Endothelial cell of umbilical vein (primary cell): Measurements from ENCODE around the gene APBB2. TPM values are rescaled to one million over a fixed set of nuclear protein-coding genes. Genes with fewer than 3 reads are reported as not detected.

Experiments used
- BruUV-seq: library from RNA; stranded (reverse); fragments of 400-500 nt; replicated peaks from 2 replicates; lab custom pipeline; 2021; lab: Mats Ljungman, UMichigan
- CTCF ChIA-PET: fragments of 300-600, 350-600 bp; sonication (Branson Sonifier 250); formaldehyde crosslinking; loops from one replicate; lab custom pipeline; 2021; ENCODE audit warnings: antibody characterized with exemption, inconsistent platforms; lab: Charles Lee
- POLR2A ChIA-PET: fragments of 300-600, 350-600 bp; sonication (Branson Sonifier 250); formaldehyde crosslinking; loops from one replicate; lab custom pipeline; 2021; ENCODE audit warnings: antibody characterized with exemption, inconsistent platforms; lab: Charles Lee
- DNase-seq: peaks from one replicate; pipeline ENCODE4 v3.0.0-alpha.2; 2011; ENCODE audit warnings: low read depth, low spot score
- FAIRE-seq: peaks from 2 replicates; lab custom pipeline; 2011; peaks lifted over from hg19 to GRCh38; lab: Jason Lieb, UNC
- H2AFZ ChIP-seq: 2 replicates; pipeline ENCODE4 v1.6.0; 2012; ENCODE audit warnings: low read depth, low read length, control low read depth, inconsistent platforms
- H3K27ac ChIP-seq: 2 replicates; pipeline ENCODE4 v1.5.1; 2011; ENCODE audit warnings: low read depth, mild to moderate bottlenecking, control low read depth, low read length, moderate library complexity; ENCODE audit not compliant: insufficient read depth
- H3K27me3 ChIP-seq, 2 experiments: 2 replicates each; pipeline versions ENCODE4 v1.6.0 to v1.6.1; 2011; ENCODE audit warnings: low read length in 2 of 2, mixed read lengths in 1 of 2; ENCODE audit not compliant: control insufficient read depth in 2 of 2, insufficient read depth in 2 of 2
- H3K36me3 ChIP-seq, 2 experiments: 2 replicates in 1 of 2; 3 replicates in 1 of 2; pipeline ENCODE4 v1.5.1; 2011; ENCODE audit warnings: low read length in 2 of 2, mild to moderate bottlenecking in 1 of 2, moderate library complexity in 1 of 2; ENCODE audit not compliant: control insufficient read depth in 2 of 2, insufficient read depth in 2 of 2; ENCODE audit errors: extremely low read depth in 1 of 2
- H3K4me1 ChIP-seq: 3 replicates; pipeline ENCODE4 v1.5.1; 2011; ENCODE audit warnings: mild to moderate bottlenecking, low read length; ENCODE audit not compliant: control insufficient read depth, insufficient read depth; ENCODE audit errors: extremely low read depth
- H3K4me2 ChIP-seq: 2 replicates; pipeline ENCODE4 v1.6.1; 2011; ENCODE audit warnings: low read length, control low read depth, mixed read lengths; ENCODE audit not compliant: insufficient read depth
- H3K4me3 ChIP-seq, 3 experiments: fragments of 200-600 bp in 1 of 3; sonication (generic), shearing (Covaris generic) in 1 of 3; replicated peaks in 1 of 3; 2 replicates each; pipeline ENCODE4 v1.5.1; 2011 to 2016; ENCODE audit warnings: control low read depth in 3 of 3, low read length in 3 of 3, mild to moderate bottlenecking in 2 of 3, inconsistent platforms in 1 of 3, low read depth in 1 of 3, moderate library complexity in 1 of 3; ENCODE audit not compliant: insufficient read depth in 1 of 3
- H3K79me2 ChIP-seq: 2 replicates; pipeline ENCODE4 v1.6.0; 2012; ENCODE audit warnings: low read length, inconsistent platforms; ENCODE audit not compliant: control insufficient read depth, insufficient read depth
- H3K9ac ChIP-seq: replicated peaks from 2 replicates; pipeline ENCODE3; 2011; ENCODE audit warnings: low read length, control low read depth; ENCODE audit not compliant: insufficient read depth; ENCODE audit errors: extremely low read depth
- H3K9me1 ChIP-seq: replicated peaks from 3 replicates; pipeline ENCODE4 v1.6.0; 2011; ENCODE audit warnings: mild to moderate bottlenecking, low read length; ENCODE audit not compliant: control insufficient read depth, insufficient read depth; ENCODE audit errors: extremely low read depth
- H3K9me3 ChIP-seq: replicated peaks from 2 replicates; pipeline ENCODE4 v1.5.1; 2012; ENCODE audit warnings: low read length, inconsistent platforms; ENCODE audit not compliant: control insufficient read depth, insufficient read depth
- H4K20me1 ChIP-seq: replicated peaks from 2 replicates; pipeline ENCODE3; 2011; ENCODE audit warnings: mild to moderate bottlenecking, low read length; ENCODE audit not compliant: control insufficient read depth, insufficient read depth; ENCODE audit errors: extremely low read depth
- JUN ChIP-seq: IDR thresholded peaks from 2 replicates; pipeline ENCODE4 v1.6.1; 2011; ENCODE audit warnings: borderline replicate concordance, low read depth; ENCODE audit not compliant: insufficient read length, insufficient read depth
- MYC ChIP-seq: IDR thresholded peaks from one replicate; pipeline ENCODE4 v1.6.1; 2011; ENCODE audit warnings: mild to moderate bottlenecking, low read depth, low read length
- POLR2A ChIP-seq: IDR thresholded peaks from 2 replicates; pipeline ENCODE4 v1.6.1; 2012; ENCODE audit warnings: low read depth, mild to moderate bottlenecking, control low read depth, low read length
- dilution Hi-C: fragments of 300-500 bp; cut with MboI; formaldehyde crosslinking; loops from one replicate; pipeline ENCODE4 v1.15.0; 2019; ENCODE audit warnings: low sequenced_read_pairs; ENCODE audit not compliant: extremely low pct_ligation_motif_present
- intact Hi-C: fragments of 100-400 bp; cut with micrococcal nuclease; formaldehyde crosslinking; loops from one replicate; pipeline ENCODE4 v1.10.0; 2022
- polyA plus RNA-seq, 4 experiments: library from polyadenylated mRNA; depleted of rRNA in 3 of 4; stranded (reverse) in 3 of 4; unstranded in 1 of 4; fragments of >200 nt; gene quantifications; 2 replicates each; pipeline versions ENCODE4 v1.2.1 to v1.2.3, GENCODE V29; 2011 to 2012; ENCODE audit warnings: missing spikeins in 1 of 4
- total RNA-seq: library from RNA; stranded (reverse); gene quantifications from 2 replicates; pipeline ENCODE4 v1.2.3, GENCODE V29; 2021
- TF ChIP-seq, protein P1 (sequence below), 2 donors: IDR thresholded peaks; 1 replicate in 1 of 2; 2 replicates in 1 of 2; pipeline ENCODE4 v1.5.1; 2011; ENCODE audit warnings: low read length in 2 of 2, mild to moderate bottlenecking in 2 of 2, moderate library complexity in 2 of 2, control low read depth in 1 of 2, inconsistent platforms in 1 of 2, low read depth in 1 of 2; ENCODE audit not compliant: insufficient read depth in 1 of 2; ENCODE audit errors: extremely low read depth in 1 of 2
- TF ChIP-seq, protein P2 (sequence below): IDR thresholded peaks from 2 replicates; pipeline ENCODE4 v1.6.1; 2011; ENCODE audit not compliant: insufficient read depth, insufficient read length

The APBB2 gene
- total and polyA plus RNA-seq, 2 donors (not counting 3 experiments of a cell fraction or from before 2014, with no cell fraction given), result 79.8 to 124 TPM

DNA sequence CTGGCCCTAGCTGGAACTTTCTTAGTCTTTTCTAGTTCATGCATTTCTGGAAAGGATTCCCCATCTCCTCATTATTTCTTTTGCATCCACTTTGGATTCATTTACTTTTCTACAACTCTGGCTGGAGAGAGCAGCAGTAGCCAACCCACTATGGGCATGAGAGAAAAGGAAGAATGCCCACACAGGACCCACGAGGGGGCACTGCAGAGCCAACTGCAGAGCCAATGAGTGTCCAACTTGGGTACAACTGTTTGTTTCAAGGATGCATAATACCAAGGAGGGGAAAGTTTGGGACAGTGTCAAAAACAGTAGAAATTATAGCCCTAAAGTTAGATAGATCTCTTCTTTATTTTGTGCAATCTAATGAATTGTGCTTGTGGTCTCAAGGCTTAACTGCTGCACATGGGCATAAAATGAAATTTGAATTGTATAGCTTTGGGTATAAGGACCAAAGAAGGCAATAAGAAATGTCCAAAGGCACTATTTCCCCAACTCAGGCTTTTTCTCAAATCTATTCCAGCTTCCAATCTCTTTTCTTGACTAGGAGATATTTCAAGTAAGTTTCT, 233.9 kb downstream of the APBB2 start:
- Histone ChIP-seq H3K36me3 (no peaks in the 10 kb centered on the region), H3K4me1 (peaks cover 8% of the 10 kb centered on the region), H2AFZ (no peak overlapping the region), H3K27me3 (no peaks in the 10 kb centered on the region), H3K4me3 (no peak overlapping the region), H3K79me2 (peaks cover 33% of the 10 kb centered on the region), H3K27ac (no peak overlapping the region), H3K9ac (no peak overlapping the region), H4K20me1 (no peaks in the 10 kb centered on the region), H3K9me3 (no peaks in the 10 kb centered on the region), H3K4me2 (no peak overlapping the region), H3K9me1 (no peaks in the 10 kb centered on the region)
- DNase-seq, result peak; percentile 35
- FAIRE-seq, result peak; percentile 60
- ChIA-PET CTCF (interaction anchor here (0.6 to 9.3 kb wide), 13 partner anchors 10 to 276 kb away, joined by 3 to 179 read pairs (median 4); partner anchors contain the start of genes APBB2 and UCHL1), POLR2A (no interaction called here)
- no peak for TF ChIP-seq POLR2A
- no peak for TF ChIP-seq JUN
- TF ChIP-seq, protein P1, sequence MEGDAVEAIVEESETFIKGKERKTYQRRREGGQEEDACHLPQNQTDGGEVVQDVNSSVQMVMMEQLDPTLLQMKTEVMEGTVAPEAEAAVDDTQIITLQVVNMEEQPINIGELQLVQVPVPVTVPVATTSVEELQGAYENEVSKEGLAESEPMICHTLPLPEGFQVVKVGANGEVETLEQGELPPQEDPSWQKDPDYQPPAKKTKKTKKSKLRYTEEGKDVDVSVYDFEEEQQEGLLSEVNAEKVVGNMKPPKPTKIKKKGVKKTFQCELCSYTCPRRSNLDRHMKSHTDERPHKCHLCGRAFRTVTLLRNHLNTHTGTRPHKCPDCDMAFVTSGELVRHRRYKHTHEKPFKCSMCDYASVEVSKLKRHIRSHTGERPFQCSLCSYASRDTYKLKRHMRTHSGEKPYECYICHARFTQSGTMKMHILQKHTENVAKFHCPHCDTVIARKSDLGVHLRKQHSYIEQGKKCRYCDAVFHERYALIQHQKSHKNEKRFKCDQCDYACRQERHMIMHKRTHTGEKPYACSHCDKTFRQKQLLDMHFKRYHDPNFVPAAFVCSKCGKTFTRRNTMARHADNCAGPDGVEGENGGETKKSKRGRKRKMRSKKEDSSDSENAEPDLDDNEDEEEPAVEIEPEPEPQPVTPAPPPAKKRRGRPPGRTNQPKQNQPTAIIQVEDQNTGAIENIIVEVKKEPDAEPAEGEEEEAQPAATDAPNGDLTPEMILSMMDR (IDR thresholded peaks at IDR 0.05; ENCODE audit: extremely low read depth in 1 of 2, insufficient read depth in 1 of 2, low read depth in 1 of 2, low read length in 2 of 2), result peak; percentile 56 to 58
- TF ChIP-seq, protein P2, sequence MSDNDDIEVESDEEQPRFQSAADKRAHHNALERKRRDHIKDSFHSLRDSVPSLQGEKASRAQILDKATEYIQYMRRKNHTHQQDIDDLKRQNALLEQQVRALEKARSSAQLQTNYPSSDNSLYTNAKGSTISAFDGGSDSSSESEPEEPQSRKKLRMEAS, result no peak
- TF ChIP-seq MYC, result no peak
- BruUV-seq, result no TSS peak
- intact Hi-C loops, result loop anchor here (1.0 to 2.0 kb wide), 4 partner anchors 175 to 278 kb away; partner anchors contain the start of gene APBB2
- dilution Hi-C loops, result no loop called here
